Uterus (tissue), 2 donors: ENCODE results near the gene PI4KA.

Experiments used
- POLR2A ChIP-seq, 2 donors: fragments of 450-650 bp; IDR thresholded peaks; one replicate each; pipeline ENCODE4 v1.6.1; 2016; ENCODE audit warnings: antibody characterized with exemption in 2 of 2, mild to moderate bottlenecking in 1 of 2, moderate library complexity in 1 of 2
- TF ChIP-seq, protein P1 (sequence below), 4 experiments: fragments of 200-600 bp in 2 of 4; fragments of 450-650 bp in 2 of 4; sonication (generic) in 2 of 4; IDR thresholded peaks; one replicate each; pipeline ENCODE4 v1.5.1; 2016 to 2019; ENCODE audit warnings: antibody characterized with exemption in 4 of 4, mild to moderate bottlenecking in 2 of 4, moderate library complexity in 1 of 4

DNA sequence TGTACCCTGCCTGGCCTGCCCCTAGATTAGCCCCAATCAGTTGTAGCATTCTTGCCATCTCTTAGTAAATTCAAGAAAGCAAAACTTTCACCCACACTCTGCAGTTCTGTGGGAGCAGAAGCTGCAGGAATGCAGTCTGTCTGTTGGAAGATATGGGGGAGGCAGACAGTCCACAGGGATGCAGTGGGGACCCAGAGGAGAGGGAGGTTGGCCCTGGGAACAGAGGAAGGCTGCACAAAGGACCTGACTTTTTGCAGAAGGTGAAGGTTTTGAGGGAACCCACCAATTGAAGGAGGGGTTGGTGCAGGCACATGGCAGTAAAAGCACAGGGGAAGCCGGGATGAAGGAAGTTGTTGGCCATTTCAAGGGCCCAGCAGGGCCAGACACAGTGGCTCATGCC is 16.7 kb upstream of the PI4KA start:
- TF ChIP-seq, protein P1, sequence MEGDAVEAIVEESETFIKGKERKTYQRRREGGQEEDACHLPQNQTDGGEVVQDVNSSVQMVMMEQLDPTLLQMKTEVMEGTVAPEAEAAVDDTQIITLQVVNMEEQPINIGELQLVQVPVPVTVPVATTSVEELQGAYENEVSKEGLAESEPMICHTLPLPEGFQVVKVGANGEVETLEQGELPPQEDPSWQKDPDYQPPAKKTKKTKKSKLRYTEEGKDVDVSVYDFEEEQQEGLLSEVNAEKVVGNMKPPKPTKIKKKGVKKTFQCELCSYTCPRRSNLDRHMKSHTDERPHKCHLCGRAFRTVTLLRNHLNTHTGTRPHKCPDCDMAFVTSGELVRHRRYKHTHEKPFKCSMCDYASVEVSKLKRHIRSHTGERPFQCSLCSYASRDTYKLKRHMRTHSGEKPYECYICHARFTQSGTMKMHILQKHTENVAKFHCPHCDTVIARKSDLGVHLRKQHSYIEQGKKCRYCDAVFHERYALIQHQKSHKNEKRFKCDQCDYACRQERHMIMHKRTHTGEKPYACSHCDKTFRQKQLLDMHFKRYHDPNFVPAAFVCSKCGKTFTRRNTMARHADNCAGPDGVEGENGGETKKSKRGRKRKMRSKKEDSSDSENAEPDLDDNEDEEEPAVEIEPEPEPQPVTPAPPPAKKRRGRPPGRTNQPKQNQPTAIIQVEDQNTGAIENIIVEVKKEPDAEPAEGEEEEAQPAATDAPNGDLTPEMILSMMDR (IDR thresholded peaks at IDR 0.05), result no peak
- TF ChIP-seq POLR2A (IDR thresholded peaks at IDR 0.05), result no peak
